Uterus (tissue), 4 donors: Measurements from ENCODE around the gene BAZ1B. TPM values are rescaled to one million over a fixed set of nuclear protein-coding genes. Genes with fewer than 3 reads are reported as not detected.

Experiments
- DNase-seq, 2 donors: peaks; one replicate each; pipeline ENCODE4 v3.0.0-alpha.2; 2019 to 2020
- H3K27ac ChIP-seq, 2 donors: fragments of 200-600 bp; sonication (generic); 1 replicate in 1 of 2; 2 replicates in 1 of 2; pipeline ENCODE4 v1.5.1; 2016 to 2018
- H3K27me3 ChIP-seq, 2 donors: fragments of 200-600 bp; sonication (generic); one replicate each; pipeline ENCODE4 v1.5.1; 2018 to 2019; ENCODE audit warnings: control low read depth in 1 of 2
- H3K36me3 ChIP-seq, 2 donors: fragments of 200-600 bp; sonication (generic); one replicate each; pipeline ENCODE4 v1.5.1; 2019; ENCODE audit warnings: control low read depth in 1 of 2
- H3K4me1 ChIP-seq, 2 donors: fragments of 200-600 bp; sonication (generic); one replicate each; pipeline ENCODE4 v1.5.1; 2018 to 2019; ENCODE audit warnings: control low read depth in 1 of 2
- H3K4me3 ChIP-seq, 2 donors: fragments of 200-600 bp; sonication (generic); 1 replicate in 1 of 2; 2 replicates in 1 of 2; pipeline ENCODE4 v1.5.1; 2018 to 2019; ENCODE audit warnings: mild to moderate bottlenecking in 1 of 2
- H3K9me3 ChIP-seq, 2 donors: fragments of 200-600 bp; sonication (generic); one replicate each; pipeline ENCODE4 v1.5.1; 2019; ENCODE audit warnings: control low read depth in 1 of 2
- POLR2A ChIP-seq, 2 donors: fragments of 450-650 bp; IDR thresholded peaks; one replicate each; pipeline ENCODE4 v1.6.1; 2016; ENCODE audit warnings: antibody characterized with exemption in 2 of 2, mild to moderate bottlenecking in 1 of 2, moderate library complexity in 1 of 2
- intact Hi-C: fragments of 100-400 bp; cut with DNase I; formaldehyde crosslinking; loops from one replicate; pipeline ENCODE4 v1.15.1; 2023; ENCODE audit warnings: low total_unique reads
- total RNA-seq, 4 donors: library from RNA; depleted of rRNA in 3 of 4; stranded (reverse); fragments of >200 nt in 3 of 4; gene quantifications; one replicate each; pipeline versions ENCODE4 v1.1.0 to v1.2.4, GENCODE V29; 2014 to 2023
- TF ChIP-seq, protein P1 (sequence below), 4 experiments: fragments of 200-600 bp in 2 of 4; fragments of 450-650 bp in 2 of 4; sonication (generic) in 2 of 4; IDR thresholded peaks; one replicate each; pipeline ENCODE4 v1.5.1; 2016 to 2019; ENCODE audit warnings: antibody characterized with exemption in 4 of 4, mild to moderate bottlenecking in 2 of 4, moderate library complexity in 1 of 4
- donor health status: DM: yes; HTN: yes; CAD: no.

BAZ1B gene
- total RNA-seq, 4 donors from 2014 or later, result 29.5 to 79.5 (median 59.8) TPM

DNA sequence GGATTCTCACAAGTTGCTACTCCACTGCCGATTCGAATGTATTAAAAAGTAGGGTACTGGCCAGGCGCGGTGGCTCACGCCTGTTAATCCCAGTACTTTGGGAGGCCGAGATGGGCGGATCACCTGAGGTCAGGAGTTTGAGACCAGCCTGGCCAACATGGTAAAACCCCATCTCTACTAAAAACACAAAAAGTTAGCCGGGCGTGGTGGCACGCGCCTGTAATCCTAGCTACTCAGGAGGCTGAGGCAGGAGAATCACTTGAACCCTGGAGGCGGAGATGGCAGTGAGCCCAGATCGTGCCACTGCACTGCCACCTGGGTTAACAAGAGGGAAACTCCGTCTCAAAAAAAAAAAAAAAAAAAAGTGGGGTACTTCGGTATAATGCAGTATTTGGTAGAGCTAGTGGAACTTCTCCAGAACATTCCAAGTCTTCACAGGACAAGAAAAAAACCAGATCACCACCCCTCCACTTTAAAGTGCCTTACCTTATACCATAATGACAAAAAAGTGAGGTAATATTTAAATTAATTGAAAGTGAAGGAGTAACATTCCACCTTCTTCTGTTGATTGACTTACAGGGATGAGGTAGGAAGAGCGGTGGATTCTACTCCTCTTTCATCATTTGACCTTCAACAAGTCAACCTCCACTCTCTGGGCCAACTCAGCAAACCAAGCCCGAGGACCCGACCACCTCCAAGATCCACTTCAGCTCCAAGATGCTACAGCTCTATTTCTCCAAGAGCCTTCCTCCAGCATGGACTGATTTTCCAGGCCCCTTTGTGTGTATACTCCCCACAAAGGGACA lies 2.0 kb downstream of the BAZ1B start:
- Histone ChIP-seq H3K27ac (peak overlapping the region; percentile 91 to 97), H3K4me3 (peak overlapping the region; percentile 66 to 100), H3K27me3 (no peaks in the 10 kb centered on the region), H3K9me3 (no peaks in the 10 kb centered on the region), H3K36me3 (no peaks in the 10 kb centered on the region), H3K4me1 (peaks cover 0 to 20% of the 10 kb centered on the region in 2 donors)
- TF ChIP-seq, protein P1, sequence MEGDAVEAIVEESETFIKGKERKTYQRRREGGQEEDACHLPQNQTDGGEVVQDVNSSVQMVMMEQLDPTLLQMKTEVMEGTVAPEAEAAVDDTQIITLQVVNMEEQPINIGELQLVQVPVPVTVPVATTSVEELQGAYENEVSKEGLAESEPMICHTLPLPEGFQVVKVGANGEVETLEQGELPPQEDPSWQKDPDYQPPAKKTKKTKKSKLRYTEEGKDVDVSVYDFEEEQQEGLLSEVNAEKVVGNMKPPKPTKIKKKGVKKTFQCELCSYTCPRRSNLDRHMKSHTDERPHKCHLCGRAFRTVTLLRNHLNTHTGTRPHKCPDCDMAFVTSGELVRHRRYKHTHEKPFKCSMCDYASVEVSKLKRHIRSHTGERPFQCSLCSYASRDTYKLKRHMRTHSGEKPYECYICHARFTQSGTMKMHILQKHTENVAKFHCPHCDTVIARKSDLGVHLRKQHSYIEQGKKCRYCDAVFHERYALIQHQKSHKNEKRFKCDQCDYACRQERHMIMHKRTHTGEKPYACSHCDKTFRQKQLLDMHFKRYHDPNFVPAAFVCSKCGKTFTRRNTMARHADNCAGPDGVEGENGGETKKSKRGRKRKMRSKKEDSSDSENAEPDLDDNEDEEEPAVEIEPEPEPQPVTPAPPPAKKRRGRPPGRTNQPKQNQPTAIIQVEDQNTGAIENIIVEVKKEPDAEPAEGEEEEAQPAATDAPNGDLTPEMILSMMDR (IDR thresholded peaks at IDR 0.05), result no peak
- TF ChIP-seq POLR2A (IDR thresholded peaks at IDR 0.05), result no peak
- DNase-seq, result no peak
- intact Hi-C loops, result loop anchor here (10.0 kb wide), 1 partner anchor 55 kb away; the partner anchor contains the start of gene TBL2

DNA sequence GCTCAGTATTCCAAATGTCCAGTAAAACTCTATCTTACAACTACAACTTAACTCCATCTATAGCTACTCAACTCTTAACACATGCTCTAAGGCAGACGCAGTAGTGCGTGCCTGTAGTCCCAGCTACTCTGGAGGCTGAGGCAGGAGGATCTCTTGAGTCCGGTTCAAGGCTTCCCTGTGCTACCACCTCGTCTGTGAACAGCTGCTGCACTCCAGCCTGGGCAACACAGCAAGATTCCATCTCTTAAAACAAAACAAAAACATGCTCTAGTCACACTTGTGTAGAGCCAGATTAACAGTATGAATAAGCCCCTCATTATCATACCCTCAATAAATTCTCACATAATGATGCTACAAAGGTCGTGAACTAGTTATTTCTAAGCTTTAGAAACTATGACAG lies 3.6 kb downstream of the BAZ1B start:
- Histone ChIP-seq H3K4me3 (no peak overlapping the region), H3K36me3 (no peaks in the 10 kb centered on the region), H3K9me3 (no peaks in the 10 kb centered on the region), H3K27ac (no peak overlapping the region), H3K4me1 (peaks cover 0 to 20% of the 10 kb centered on the region in 2 donors), H3K27me3 (no peaks in the 10 kb centered on the region)
- no peak for TF ChIP-seq POLR2A (IDR thresholded peaks at IDR 0.05)
- TF ChIP-seq, protein P1 (IDR thresholded peaks at IDR 0.05), result no peak
- no peak for DNase-seq
- intact Hi-C loops, result no loop called here

DNA sequence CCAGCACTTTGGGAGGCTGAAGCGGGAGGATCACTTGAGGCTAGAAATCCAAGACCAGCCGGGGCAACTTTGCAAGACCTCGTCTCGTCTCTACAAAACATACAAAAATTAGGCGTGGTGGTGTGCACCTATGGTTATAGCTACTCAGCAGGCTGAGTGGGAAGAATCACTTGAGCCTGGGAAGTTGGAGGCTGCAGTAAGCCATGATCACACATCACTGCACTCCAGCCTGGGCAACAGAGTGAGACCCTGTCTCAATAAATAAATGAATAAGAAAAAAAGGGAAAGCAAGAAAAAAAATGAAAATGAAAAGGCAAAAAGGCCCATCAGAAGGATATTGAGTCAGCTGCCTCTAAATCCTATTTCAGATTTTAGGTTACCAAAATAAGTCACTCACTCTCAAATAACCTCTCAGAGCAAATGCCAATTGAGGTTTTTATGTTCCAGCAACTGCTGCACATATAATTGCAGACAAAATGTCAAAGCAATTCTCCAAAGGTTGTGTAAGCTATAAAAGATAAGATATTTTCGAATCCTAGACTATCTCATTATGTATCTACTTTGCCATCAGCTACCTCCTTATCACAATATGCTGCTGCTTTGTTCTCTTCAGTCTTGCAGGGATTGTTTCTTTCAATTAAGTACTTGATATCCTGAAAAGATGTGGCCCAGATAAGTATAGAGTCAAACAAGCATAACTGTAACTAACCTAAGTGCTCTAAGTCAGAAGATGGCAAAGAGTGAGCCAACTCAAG lies 4.7 kb downstream of the BAZ1B start:
- DNase-seq, result no peak
- H3K4me1 ChIP-seq, result peaks cover 0 to 16% of the 10 kb centered on the region in 2 donors
- no peaks in the 10 kb centered on the region for H3K36me3 ChIP-seq
- no peaks in the 10 kb centered on the region for H3K9me3 ChIP-seq
- TF ChIP-seq, protein P1 (IDR thresholded peaks at IDR 0.05), result no peak
- no peak for TF ChIP-seq POLR2A (IDR thresholded peaks at IDR 0.05)
- H3K27me3 ChIP-seq, result no peaks in the 10 kb centered on the region
- intact Hi-C loops, result no loop called here
- no peak overlapping the region for H3K27ac ChIP-seq
- H3K4me3 ChIP-seq, result no peak overlapping the region

DNA sequence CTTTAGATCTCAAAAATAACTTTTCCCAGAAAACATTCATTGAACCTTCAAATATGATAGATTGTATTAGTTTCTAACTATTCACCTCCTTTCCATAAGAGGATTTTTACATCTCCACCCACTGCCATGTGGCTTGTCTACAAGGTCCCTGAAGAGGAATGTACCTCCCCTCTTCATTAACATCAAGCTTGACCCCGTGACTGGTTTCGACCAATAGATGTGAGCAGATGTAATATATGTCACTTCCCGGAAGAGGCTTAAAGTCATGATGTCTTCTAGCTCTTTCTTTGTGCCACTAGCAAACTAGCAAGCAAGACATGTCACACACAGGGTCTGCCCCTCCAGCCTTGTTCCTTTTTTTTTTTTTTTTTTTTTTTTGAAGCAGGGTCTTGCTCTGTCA lies 6.9 kb downstream of the BAZ1B start:
- Histone ChIP-seq H3K9me3 (no peaks in the 10 kb centered on the region), H3K27ac (no peak overlapping the region), H3K27me3 (no peaks in the 10 kb centered on the region), H3K4me3 (no peak overlapping the region), H3K36me3 (no peaks in the 10 kb centered on the region), H3K4me1 (peaks cover 0 to 12% of the 10 kb centered on the region in 2 donors)
- intact Hi-C loops, result no loop called here
- no peak for DNase-seq
- TF ChIP-seq, protein P1 (IDR thresholded peaks at IDR 0.05), result no peak
- no peak for TF ChIP-seq POLR2A (IDR thresholded peaks at IDR 0.05)
